Liver (tissue), 3 donors: Measurements from ENCODE around the gene GALNT14.

Experiments used
- GABPA ChIP-seq, 2 donors: IDR thresholded peaks in 1 of 2; conservative IDR thresholded peaks in 1 of 2; 2 replicates each; pipeline ENCODE4 v1.6.1; 2016; ENCODE audit warnings: antibody characterized with exemption in 2 of 2, mild to moderate bottlenecking in 1 of 2, moderate library complexity in 1 of 2
- TF ChIP-seq, protein P1 (sequence below): fragments of 150-350 bp; IDR thresholded peaks from 2 replicates; pipeline ENCODE4 v1.5.1; 2017; ENCODE audit warnings: improper control_type of control experiment, low read depth, low read length; ENCODE audit not compliant: missing input control
- TF ChIP-seq, protein P2 (sequence below): IDR thresholded peaks from 2 replicates; pipeline ENCODE4 v1.6.1; 2016; ENCODE audit warnings: antibody characterized with exemption
- TF ChIP-seq, protein P3 (sequence below): IDR thresholded peaks from 2 replicates; pipeline ENCODE4 v1.6.1; 2016; ENCODE audit warnings: antibody characterized with exemption, mild to moderate bottlenecking
- donor health status: healthy.
- donor health status: healthy.

DNA sequence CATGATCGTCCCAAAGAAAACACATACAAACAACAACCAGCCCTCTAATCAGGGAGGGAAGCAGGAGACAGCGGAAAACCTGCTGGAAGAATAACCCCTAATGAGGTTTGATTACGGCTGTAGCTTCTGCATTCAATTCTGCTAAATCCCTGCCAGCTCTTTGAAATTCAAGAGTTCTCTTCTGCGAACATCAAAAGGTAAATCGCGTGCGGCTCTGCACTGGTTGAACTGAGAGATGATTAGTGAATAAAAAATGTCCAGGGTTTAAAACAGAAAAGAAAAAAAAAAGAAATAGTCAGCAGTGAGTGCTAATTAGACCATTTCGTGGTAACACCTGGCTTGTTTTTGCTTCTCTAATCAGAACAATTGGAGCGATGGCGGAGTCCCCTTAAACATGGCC lies 178.0 kb downstream of the GALNT14 start:
- TF ChIP-seq, protein P1, sequence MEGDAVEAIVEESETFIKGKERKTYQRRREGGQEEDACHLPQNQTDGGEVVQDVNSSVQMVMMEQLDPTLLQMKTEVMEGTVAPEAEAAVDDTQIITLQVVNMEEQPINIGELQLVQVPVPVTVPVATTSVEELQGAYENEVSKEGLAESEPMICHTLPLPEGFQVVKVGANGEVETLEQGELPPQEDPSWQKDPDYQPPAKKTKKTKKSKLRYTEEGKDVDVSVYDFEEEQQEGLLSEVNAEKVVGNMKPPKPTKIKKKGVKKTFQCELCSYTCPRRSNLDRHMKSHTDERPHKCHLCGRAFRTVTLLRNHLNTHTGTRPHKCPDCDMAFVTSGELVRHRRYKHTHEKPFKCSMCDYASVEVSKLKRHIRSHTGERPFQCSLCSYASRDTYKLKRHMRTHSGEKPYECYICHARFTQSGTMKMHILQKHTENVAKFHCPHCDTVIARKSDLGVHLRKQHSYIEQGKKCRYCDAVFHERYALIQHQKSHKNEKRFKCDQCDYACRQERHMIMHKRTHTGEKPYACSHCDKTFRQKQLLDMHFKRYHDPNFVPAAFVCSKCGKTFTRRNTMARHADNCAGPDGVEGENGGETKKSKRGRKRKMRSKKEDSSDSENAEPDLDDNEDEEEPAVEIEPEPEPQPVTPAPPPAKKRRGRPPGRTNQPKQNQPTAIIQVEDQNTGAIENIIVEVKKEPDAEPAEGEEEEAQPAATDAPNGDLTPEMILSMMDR, result no peak
- no peak for TF ChIP-seq GABPA (IDR thresholded peaks at IDR 0.05 in 1 of 2, conservative IDR thresholded peaks at IDR 0.05 in 1 of 2)
- TF ChIP-seq, protein P2, sequence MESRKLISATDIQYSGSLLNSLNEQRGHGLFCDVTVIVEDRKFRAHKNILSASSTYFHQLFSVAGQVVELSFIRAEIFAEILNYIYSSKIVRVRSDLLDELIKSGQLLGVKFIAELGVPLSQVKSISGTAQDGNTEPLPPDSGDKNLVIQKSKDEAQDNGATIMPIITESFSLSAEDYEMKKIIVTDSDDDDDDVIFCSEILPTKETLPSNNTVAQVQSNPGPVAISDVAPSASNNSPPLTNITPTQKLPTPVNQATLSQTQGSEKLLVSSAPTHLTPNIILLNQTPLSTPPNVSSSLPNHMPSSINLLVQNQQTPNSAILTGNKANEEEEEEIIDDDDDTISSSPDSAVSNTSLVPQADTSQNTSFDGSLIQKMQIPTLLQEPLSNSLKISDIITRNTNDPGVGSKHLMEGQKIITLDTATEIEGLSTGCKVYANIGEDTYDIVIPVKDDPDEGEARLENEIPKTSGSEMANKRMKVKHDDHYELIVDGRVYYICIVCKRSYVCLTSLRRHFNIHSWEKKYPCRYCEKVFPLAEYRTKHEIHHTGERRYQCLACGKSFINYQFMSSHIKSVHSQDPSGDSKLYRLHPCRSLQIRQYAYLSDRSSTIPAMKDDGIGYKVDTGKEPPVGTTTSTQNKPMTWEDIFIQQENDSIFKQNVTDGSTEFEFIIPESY, result no peak
- TF ChIP-seq, protein P3, sequence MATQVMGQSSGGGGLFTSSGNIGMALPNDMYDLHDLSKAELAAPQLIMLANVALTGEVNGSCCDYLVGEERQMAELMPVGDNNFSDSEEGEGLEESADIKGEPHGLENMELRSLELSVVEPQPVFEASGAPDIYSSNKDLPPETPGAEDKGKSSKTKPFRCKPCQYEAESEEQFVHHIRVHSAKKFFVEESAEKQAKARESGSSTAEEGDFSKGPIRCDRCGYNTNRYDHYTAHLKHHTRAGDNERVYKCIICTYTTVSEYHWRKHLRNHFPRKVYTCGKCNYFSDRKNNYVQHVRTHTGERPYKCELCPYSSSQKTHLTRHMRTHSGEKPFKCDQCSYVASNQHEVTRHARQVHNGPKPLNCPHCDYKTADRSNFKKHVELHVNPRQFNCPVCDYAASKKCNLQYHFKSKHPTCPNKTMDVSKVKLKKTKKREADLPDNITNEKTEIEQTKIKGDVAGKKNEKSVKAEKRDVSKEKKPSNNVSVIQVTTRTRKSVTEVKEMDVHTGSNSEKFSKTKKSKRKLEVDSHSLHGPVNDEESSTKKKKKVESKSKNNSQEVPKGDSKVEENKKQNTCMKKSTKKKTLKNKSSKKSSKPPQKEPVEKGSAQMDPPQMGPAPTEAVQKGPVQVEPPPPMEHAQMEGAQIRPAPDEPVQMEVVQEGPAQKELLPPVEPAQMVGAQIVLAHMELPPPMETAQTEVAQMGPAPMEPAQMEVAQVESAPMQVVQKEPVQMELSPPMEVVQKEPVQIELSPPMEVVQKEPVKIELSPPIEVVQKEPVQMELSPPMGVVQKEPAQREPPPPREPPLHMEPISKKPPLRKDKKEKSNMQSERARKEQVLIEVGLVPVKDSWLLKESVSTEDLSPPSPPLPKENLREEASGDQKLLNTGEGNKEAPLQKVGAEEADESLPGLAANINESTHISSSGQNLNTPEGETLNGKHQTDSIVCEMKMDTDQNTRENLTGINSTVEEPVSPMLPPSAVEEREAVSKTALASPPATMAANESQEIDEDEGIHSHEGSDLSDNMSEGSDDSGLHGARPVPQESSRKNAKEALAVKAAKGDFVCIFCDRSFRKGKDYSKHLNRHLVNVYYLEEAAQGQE, result no peak
